HG02571 (cell line): Measurements from ENCODE around the gene LRRFIP1.
A peak's percentile ranks its signal among the peaks of the same experiment; 100 is the strongest.
"Not testable (repeated sequence)": the region's sequence is repeated elsewhere in the genome, so short reads cannot be mapped to it uniquely, and the experiment has no call there.

Experiments used
- ATAC-seq: cut with Tn5 transposase; IDR thresholded peaks from one replicate; pipeline ENCODE4 v1.9.1; 2021; ENCODE audit warnings: mild to moderate bottlenecking, moderate library complexity; ENCODE audit not compliant: unreplicated experiment

LRRFIP1 gene

DNA sequence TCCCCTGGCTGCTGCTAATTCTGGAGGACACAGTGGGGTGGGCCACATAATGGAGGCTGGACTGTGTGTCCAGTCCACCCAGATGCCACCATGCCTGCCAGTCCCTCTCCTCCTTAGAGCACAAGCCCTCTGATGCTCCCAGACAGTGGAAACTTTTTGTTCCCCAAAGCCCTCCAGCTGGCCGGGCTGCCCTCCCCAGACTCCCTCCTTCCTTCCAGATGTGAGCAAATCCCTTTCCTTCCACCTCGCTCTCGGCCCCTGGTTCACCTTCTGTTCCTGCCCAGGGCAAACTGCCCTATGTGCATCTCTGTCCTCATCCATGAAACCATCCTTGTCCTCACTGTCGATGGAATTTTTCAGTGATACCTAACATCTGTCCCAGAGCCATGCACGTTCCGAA lies 33.9 kb downstream of the LRRFIP1 start:
- ATAC-seq: no peak

DNA sequence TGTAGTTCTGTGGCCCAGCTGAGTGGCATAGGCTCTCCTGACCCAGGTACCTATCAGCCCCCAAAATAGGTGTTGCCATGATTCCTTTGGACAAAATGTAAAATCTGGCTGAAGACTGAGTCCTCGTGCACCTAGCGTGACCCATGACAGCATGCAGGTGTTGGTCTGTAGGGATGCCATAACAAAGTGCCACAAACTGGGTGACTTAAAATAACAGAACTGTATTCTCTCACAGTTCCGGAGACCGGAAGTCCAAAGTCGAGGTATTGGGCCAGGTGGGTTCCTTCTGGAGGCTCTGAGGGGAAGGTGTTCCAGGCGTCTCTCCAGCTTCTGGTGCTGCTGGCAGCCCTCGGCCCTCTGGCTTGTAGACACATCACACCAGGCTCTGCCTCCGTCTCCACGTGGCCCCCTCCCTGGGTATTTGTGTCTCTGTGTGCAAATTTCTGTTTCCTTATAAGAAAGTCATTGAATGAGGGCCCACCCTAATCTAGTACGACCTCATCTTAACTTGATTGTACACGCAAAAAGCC lies 34.5 kb downstream of the LRRFIP1 start:
- no peak for ATAC-seq

DNA sequence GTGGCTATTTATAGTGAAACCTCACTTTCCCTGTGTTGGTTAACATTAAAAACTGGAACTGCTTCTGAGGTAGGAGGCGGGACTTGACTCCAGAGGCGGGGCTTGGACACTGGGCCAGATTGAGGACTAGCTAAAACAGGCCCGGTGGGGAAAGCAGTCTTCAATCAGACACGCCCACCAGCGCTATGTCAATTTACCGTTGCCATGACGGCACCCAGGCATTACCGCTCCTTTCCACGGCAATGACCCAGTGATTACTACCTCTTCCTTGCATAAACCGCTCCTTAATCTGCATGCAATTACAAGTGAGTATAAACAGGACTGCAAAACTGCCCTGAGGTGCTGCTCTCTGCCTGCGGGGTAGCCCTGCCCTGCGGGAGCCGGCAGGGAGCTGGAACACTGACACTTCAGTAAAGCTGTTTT lies 35.3 kb downstream of the LRRFIP1 start:
- ATAC-seq: no peak

DNA sequence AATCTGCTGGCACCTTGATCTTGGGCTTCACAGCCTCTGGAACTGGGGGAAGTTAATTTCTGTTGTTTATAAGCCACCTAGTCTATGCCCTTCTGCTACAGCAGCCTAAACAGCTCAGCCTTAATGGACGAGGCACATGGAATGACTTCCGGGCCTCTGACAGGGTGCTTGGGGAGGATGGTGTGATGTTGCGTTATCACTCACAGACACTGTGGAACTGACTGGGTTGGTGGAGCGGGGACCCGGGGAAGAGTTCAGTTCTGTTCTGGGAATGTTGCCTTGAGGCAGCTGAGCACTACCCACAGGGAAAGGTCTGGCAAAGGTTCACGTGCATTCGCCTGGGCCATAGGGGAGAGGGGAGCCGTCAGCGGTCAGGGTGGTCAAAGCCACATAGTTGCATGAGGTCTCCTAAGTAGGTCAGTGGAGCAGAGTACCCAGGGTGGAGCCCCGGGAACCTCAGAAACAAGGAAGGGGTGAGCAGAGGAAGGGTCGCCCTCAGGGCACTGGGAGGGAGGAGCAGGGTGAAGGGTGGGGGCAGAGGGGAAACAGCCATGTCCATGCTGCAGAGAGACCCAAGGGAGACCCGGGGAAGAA lies 36.2 kb downstream of the LRRFIP1 start:
- no peak for ATAC-seq

DNA sequence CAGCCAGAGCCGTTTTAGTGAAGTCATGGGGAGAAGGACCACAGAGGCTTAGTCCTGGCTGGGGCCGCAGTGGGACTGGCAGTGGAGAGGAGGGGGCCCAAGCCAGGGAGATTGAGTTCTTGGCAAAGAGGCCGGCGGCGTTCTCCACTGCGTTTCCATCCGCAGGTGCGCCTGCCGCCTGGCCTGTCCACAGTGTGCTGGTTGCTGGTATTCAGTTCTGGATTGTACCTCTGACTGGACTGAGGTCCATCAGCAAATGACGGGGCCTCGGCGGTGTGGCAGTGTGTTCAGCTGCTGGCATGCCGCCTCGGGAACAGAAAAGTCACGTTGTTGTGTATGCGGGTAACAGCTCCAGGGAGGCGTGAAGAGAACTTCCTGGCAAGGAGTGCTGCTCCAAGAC lies 36.8 kb downstream of the LRRFIP1 start:
- ATAC-seq: no peak

DNA sequence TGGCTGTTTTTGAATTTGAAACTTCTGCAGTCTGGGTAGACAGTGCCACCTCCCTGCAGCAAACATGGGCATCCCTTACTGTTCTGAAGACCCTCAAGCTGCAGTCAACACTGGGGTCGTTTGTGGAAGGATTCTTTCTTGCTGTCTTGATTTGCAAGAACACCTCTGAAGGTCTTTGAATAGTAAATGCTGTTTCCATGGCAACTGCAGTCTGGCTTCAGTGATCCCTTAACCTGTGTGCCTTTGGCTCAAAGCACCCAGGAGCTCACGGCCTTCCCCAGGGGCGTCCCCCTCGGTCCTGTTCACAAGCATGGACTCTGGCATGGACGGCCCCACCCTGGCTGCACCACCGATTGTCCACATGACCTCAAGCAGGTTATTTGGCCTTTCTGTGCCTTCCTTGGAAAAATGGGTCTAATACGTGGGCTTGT lies 38.3 kb downstream of the LRRFIP1 start:
- no peak for ATAC-seq

DNA sequence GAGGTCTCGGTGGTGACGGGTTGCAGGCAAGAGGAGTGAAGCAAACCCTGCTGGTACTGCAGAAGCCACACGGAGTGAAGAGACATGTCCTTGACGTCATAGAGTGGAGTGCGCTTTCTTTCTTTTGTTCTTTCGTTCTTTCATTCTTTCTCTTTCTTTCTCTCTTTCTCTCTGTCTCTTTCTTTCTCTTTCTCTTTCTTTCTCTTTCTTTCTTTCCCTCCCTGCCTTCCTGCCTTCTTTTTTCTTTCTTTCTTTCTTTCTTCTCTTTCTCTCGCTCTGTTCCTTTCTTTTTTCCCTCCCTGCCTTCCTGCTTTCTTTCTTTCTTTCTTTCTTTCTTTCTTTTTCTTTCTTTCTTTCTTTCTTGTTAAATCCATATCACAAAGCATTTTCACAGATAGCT lies 39.2 kb downstream of the LRRFIP1 start:
- no peak for ATAC-seq

DNA sequence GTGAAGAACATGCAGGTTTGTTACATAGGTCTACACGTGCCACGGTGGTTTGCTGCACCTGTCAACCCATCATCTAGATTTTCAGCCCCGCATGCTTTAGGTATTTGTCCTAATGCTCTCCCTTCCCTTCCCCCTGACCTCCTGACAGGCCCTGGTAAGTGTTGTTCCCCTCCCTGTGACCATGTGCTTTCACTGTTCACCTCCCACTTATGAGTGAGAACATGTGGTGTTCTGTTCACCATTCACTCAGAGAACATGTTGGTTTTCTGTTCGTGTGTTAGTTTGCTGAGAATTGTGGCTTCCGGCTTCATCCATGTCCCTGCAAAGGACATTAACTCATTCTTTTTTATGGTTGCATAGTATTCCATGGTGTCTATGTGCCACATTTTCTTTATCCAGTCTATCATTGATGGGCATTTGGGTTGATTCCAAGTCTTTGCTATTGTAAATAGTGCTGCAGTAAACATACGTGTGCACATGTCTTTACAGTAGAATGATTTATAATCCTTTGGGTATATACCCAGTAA lies 39.7 kb downstream of the LRRFIP1 start:
- not testable (repeated sequence) for ATAC-seq

DNA sequence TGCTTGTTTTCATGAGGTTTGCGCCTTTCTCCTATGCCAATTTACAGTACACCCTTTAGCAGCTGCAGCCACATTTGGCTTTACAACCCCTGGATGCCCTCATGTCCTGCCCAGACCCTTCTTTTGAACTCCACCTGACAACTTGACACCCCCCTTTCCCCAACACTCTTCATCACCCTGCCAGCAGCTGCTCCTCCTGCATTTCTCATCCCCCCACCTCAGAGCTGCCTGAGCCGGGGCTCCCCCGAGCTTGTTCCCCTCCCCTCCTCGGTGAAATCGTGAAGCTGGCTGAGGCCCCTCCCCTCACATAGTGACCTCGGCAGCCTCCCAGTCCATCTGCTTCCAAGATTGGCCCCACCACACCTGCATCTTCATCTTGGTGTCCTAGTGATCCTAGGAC lies 40.5 kb downstream of the LRRFIP1 start:
- no peak for ATAC-seq

DNA sequence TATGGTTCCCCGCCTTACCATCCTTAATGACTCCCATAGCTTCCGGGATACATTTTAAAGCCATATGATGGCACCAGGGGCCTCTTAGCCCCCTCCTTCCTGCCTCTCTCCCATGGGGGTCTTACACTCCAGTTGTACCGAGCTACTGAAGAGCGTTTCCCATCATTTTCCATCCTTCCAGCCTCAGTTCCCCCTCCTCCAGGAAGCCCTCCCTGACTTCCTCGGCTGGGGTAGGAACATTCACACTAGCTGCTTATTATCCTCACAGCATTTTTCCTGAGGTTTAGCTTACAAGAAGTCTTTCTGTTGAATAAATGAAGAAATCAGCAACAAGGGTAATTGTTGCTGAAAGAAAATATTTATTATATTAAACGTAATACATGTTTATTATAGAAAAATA lies 41.1 kb downstream of the LRRFIP1 start:
- ATAC-seq: no peak

DNA sequence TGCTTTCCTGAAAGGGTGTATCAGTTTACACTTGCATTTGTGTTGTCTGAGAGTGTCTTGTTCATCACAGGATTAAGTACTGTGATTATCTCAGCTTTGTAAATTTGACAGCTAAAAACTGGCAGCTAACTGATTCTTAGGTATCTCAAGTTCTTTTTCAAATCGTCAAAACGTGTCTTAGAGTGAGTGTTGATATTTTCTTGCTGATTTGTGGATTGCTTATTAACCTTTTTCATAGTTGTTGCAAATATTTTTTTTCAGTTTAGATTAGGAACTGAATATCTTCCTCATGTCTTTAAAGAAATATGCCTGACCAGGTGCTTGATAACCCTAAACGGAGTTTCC lies 41.9 kb downstream of the LRRFIP1 start:
- no peak for ATAC-seq

DNA sequence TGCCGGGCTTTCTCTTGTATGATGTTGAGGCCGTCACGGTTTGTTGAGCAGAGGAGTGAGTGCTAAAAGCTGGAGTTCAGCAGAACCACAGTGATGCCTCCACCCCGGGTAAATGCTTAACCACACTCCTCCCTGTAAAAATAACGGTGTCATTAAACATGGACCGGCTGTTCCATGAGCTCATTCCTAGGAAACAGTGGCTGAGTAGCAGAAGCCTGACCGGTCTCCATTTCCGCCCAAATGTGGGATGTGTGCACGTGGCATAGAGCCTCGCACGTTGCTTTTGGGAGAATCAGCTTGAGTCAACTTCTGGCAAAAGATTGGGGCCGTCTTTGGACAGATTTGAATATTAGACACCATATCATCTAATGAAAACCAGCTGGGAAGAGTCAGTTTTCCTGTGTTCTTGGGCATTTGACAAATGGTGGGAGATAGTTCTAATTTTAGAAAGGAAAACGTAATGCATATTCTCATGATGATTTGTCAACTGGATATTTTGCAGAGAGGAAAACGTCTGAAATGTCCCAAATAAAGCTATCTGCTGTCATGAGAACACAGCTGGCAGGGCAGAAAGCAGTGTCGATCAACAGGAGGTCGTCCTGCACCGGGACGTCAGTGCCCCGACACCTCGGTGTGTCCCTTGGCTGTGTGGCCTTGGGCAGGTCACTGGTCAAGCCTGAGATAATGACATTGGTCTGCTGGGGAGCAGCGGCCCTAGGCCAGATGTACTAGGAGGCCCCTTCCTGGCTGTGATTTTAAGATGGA lies 42.4 kb downstream of the LRRFIP1 start:
- no peak for ATAC-seq

DNA sequence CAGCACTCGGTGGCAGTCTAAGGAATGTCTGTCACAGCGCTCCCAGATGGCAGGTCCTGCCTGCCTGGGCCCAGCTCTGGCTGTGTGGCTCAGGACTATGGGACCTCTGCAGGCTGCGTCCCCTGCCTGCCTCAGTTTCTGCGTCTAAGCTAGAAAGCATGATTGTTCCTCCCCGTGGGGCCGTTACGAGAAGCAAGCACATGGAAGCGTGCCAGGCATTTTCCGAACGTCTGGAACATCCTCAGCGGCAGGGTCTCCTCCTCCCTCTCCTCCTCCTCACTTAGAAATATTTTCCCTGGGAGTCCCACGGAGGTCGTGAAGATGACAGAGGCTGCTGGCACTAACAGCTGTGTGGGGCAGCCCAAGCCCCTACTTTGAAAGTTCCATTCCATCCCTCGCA lies 43.3 kb downstream of the LRRFIP1 start:
- no peak for ATAC-seq

DNA sequence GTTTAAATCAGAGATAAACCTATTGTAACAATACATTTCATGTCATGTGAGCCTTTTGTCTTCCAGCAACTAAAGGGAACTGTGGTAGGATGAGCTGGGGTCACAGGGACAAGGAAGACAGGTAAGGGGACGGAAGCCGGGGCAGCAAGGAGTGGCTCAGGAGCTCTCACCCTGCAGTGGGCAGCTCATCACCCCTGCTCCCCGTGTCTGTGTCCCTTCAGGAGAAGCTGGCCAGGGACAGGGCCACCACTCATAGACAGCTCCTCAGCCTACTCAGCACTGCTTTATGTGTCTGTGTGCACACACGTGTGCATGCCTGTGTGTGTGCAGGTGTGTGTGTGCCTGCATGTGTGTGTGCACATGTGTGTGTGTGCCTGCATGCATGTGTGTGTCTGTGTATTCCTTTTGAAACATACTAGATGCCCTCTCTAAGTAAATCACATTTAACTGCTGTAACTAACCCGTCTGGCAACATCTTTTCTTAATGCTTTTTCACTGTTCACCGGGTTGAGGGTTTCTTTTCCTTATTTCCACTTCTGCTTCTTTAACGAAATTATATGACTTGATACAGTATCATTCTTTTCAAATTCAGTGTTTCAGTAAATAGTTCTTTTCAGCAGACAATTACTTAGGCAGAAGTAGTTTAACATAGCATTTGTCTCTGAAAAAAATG lies 44.2 kb downstream of the LRRFIP1 start:
- no peak for ATAC-seq

DNA sequence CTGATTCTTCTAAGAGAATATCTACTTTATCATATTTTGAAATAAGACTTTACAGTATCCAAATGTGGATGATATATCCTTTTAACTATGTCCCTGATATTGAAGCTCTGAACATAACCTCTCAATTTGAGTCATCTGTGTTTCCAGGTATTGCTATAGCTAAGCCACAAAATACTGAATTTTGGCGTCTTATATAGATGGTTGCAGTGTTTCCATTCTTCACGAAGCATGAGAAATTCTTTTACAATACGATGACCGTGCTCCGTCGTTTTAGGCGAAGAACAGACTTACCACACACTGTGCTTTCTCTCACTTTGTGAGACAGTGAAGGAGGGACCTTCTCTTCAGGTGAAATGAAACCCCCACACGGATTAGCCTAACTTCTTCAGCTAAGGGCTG lies 45.3 kb downstream of the LRRFIP1 start:
- no peak for ATAC-seq

DNA sequence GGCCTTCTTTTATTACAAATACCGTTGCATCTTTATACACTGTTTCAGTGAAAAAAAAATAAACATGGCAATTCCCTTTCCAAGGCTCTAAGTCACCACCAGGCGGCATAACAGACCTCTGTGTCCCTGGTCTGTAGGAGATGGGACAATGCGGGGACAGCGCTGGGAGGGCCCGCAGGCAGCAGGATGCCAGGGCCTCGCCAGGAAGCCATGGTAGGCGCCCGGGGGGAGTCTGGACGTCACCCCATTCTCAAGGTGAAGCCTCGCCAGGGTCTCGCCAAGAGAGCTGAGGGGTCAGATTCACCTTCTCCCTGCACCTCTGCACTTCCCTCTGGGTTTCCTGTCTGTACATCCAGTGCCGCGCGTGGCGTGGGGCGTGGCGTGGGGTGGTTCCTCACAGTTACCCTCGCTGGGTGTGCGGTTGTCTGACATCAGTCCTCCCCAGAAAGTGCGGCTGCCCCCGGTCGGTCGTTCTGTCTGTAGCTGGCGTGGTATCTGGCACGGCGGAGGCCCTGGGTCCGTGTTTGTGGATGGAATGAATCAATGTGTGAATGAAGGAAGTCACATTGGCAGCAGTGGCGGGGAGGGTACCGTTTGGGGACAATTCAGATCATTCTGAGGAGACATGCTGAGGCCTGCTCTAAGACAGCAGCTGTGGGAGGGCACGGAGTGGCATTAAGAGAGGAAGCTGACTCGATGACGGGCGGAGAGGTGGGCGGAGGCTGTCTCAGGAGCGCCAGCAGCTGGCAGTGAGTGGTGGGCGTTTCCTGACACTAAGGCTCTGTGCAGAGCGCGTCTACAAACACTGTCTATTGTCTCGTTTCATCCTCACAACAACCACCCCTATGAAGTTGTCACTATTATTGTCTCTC lies 46.0 kb downstream of the LRRFIP1 start:
- peak; percentile 39 for ATAC-seq

DNA sequence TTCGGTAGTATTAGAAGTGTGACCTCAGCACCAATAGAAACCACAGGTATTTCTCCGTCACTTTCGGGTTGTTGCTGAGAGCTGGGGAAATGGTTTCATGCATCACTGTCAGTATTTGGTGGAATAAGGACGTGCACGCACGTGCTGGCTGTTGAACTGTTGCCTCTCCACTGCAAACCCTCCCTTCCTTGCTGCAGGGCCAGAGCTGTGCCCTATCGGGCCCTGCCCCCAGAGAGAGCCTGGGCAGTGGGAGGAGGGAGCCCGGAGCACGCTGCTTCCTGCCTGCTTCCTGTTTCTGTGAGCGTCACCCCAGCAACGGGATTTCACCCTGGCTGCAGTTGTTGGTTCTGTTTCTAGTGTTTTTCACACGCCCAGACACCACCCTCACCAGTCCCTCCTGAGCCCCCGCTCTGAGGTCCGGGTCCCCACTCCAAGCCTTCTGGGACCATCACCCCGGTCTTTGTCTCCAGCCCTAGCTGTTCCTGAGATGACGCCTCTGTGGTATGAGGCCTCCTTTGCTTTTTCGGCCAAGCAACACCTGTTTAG lies 47.4 kb downstream of the LRRFIP1 start:
- peak; percentile 90 for ATAC-seq

DNA sequence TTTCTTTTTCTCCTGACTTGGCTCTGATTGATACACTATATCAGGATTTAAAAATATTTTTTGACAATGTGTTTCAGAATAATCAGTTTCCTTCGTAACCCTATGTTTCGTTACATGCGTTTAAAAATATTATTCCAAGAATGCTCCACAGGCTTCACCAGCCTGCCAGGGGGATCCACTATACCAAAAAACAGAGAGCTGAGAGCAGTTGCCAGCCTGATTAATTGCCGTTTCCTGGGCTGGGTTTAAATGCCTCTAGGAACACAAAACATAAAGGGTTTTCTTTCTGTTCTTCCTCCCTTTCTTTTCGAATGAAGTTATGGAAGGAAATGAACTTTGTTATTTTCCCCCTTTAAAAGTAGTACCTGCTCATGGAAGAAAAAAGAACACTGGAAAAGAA lies 47.9 kb downstream of the LRRFIP1 start:
- ATAC-seq: no peak

DNA sequence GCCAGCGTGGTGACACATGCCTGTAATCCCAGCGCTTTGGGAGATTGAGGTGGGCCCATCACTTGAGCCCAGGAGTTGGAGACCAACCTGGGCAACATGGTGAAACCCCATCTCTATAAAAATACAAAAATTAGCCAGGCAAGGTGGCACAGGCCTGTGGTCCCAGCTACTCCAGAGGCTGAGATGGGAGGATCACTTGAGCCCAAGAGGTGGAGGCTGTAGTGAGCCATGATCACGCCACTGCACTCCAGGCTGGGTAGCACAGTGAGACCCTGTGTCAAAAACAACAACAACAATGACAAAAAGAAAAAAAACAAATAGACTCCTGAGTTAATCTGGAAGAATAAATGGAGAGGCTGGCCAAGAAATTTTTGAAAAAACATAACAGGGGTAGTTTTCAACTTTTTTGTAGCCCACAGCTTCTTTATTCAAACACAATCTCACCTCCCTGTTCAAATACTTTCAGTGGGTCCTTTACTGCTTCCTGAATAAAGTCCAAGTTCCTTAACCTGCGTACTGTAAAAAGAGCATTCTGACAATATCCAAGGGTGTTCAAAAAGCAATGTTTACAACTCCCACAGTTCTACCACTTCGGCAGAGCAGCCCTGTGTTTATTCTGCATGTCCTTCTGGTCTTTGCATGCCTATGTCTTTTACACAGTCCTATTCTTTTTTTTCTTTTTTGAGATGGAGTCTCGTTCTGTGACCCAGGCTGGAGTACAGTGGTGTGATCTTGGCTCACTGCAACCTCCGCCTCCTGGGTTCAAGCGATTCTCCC lies 53.5 kb downstream of the LRRFIP1 start:
- no peak for ATAC-seq

DNA sequence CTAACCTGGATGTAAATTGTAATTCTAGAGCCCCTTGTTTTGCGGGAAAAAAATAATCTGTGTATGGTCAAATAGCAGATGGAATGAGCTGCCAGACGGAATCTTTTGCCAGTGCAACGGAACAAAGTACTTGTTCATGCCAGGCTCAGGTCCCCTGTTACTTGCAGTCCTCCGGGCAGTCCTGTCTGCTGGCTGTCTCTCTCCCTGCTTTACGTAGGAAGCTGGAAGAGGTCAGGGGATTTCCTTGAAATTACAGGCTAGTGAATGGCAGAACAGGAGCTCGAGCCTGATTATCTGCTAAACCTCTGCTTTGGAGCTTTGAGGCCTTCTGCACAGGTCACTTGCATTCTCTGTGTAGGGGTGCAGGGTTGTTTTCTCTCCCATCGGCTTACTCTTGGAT lies 54.8 kb downstream of the LRRFIP1 start:
- ATAC-seq: no peak
